ENCODE data around the gene IQGAP1. TPM values are rescaled to one million over a fixed set of nuclear protein-coding genes. Genes with fewer than 3 reads are reported as not detected.
A peak's percentile ranks its signal among the peaks of the same experiment; 100 is the strongest.
"Not testable (repeated sequence)": the region's sequence is repeated elsewhere in the genome, so short reads cannot be mapped to it uniquely, and the experiment has no call there.

The IQGAP1 gene
- total and polyA plus RNA-seq, 2 of the 4 experiments (the other 2 are of a cell fraction): 87.5 to 207 TPM

DNA sequence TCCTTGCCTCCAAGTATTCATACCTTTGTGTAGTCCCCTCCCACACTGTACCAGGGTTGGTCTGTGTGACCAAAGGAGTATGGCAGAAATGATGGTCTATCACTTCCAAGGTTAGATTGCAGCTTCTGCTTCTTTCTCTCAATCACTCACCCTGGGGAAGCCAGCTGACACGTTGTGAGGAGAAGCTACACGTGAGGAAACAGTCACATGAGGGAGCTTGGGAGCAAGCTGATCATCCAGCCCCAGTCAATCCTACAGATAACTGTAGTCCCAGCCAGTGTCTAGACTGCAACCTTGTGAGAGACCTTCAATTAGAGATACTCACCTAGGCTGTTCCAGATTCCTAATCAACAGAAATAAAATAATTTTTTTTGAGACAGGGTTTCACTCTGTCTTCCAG lies 42.2 kb upstream of the IQGAP1 start:
- no peak overlapping the region for H3K18ac ChIP-seq (ENCODE audit: low read depth, low read length)
- H3K9ac ChIP-seq (ENCODE audit: low read depth, low read length): no peak overlapping the region
- in situ Hi-C loops (cut with MboI; ENCODE audit: low sequenced_read_pairs): no loop called here
- H2BK5ac ChIP-seq (ENCODE audit: low read depth, low read length, poor library complexity, severe bottlenecking): no peak overlapping the region
- H3K4me3 ChIP-seq (ENCODE audit: insufficient read depth, low read depth, low read length): no peak overlapping the region
- no peak overlapping the region for H2BK15ac ChIP-seq (ENCODE audit: low read depth, low read length)
- H2BK120ac ChIP-seq (ENCODE audit: low read depth, low read length): no peak overlapping the region
- peaks cover 6% of the 10 kb centered on the region; the same call in 1 of the 2 replicates for H3K4me1 ChIP-seq (ENCODE audit: control insufficient read depth, insufficient read depth, low read length)
- H3K79me1 ChIP-seq (ENCODE audit: low read depth in 1 of 2, low read length in 2 of 2): no peaks in the 10 kb centered on the region
- H2AK5ac ChIP-seq (ENCODE audit: low read depth, low read length): no peak overlapping the region
- no peak overlapping the region for H3K4me2 ChIP-seq (ENCODE audit: low read depth, low read length)
- H3K23ac ChIP-seq (ENCODE audit: low read depth, low read length): no peak overlapping the region; the same call in 1 of the 2 replicates
- no peaks in the 10 kb centered on the region for H3K36me3 ChIP-seq (ENCODE audit: control insufficient read depth, insufficient read depth, low read length)
- H2AK9ac ChIP-seq (replicated peaks; ENCODE audit: low read depth, low read length, poor library complexity): no peak overlapping the region
- no peak for DNase-seq
- H4K5ac ChIP-seq (ENCODE audit: low read depth, low read length): no peak overlapping the region
- H4K20me1 ChIP-seq (ENCODE audit: insufficient read depth, low read length): no peaks in the 10 kb centered on the region
- WGBS, 2 experiments (ENCODE audit: extremely low coverage in 2 of 2, insufficient read length in 1 of 2): no CpG with 5 or more reads among the region's 2 CpGs
- TF ChIP-seq MAFK (IDR thresholded peaks at IDR 0.05; ENCODE audit: low read depth, low read length): no peak
- TF ChIP-seq, protein P1, sequence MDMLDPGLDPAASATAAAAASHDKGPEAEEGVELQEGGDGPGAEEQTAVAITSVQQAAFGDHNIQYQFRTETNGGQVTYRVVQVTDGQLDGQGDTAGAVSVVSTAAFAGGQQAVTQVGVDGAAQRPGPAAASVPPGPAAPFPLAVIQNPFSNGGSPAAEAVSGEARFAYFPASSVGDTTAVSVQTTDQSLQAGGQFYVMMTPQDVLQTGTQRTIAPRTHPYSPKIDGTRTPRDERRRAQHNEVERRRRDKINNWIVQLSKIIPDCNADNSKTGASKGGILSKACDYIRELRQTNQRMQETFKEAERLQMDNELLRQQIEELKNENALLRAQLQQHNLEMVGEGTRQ (IDR thresholded peaks at IDR 0.05; ENCODE audit: low read depth, low read length): peak; percentile 37; the same call in 1 of the 2 replicates
- intact Hi-C loops (cut with micrococcal nuclease): no loop called here
- no peak for ATAC-seq (ENCODE audit: low read depth)
- H4K8ac ChIP-seq (ENCODE audit: low read depth in 2 of 2, low read length in 2 of 2): no peak overlapping the region
- dilution Hi-C loops (cut with HindIII; ENCODE audit: low sequenced_read_pairs, unreplicated experiment): no loop called here
- ChIA-PET CTCF (no interaction called here), POLR2A (ENCODE audit: unreplicated experiment) (no interaction called here)
- no peaks in the 10 kb centered on the region; the same call in 1 of the 2 replicates for H3K9me1 ChIP-seq (ENCODE audit: insufficient read depth, low read length)
- H4K91ac ChIP-seq (ENCODE audit: insufficient read depth, low read depth, low read length): no peak overlapping the region
- H3K9me3 ChIP-seq (ENCODE audit: control insufficient read depth, insufficient read depth, low read length): no peaks in the 10 kb centered on the region
- H2AFZ ChIP-seq (replicated peaks; ENCODE audit: low read length, poor library complexity): no peak overlapping the region
- 0 out of 2 replicates have a peak overlapping the region, but pooled peaks have one; percentile 21 for H3K14ac ChIP-seq (replicated peaks; ENCODE audit: low read depth, low read length)
- no TSS peak for BruUV-seq (replicated peaks)
- H2BK20ac ChIP-seq (ENCODE audit: low read depth, low read length): no peak overlapping the region
- H3K27ac ChIP-seq (ENCODE audit: insufficient read depth, low read length): no peak overlapping the region
- H3K27me3 ChIP-seq (ENCODE audit: control insufficient read depth, insufficient read depth, low read length): no peaks in the 10 kb centered on the region
- no peak overlapping the region for H3K56ac ChIP-seq (ENCODE audit: extremely low read depth, insufficient read depth, low read length)
- no peak overlapping the region for H3K4ac ChIP-seq (ENCODE audit: low read depth, low read length)

GRCh38 chr15:90347431-90348065 lies 40.5 kb upstream of the IQGAP1 start:
- in situ Hi-C loops (cut with MboI; ENCODE audit: low sequenced_read_pairs); intact Hi-C loops (cut with micrococcal nuclease); H4K91ac ChIP-seq (ENCODE audit: insufficient read depth, low read depth, low read length): not testable (repeated sequence)

More at GRCh38 chr15:90347431-90348065, 40.5 kb upstream of the IQGAP1 start:
- H3K9me3 ChIP-seq (ENCODE audit: control insufficient read depth, insufficient read depth, low read length); H3K4ac ChIP-seq (ENCODE audit: low read depth, low read length); H2AFZ ChIP-seq (replicated peaks; ENCODE audit: low read length, poor library complexity); H3K79me1 ChIP-seq (ENCODE audit: low read depth in 1 of 2, low read length in 2 of 2); H3K27me3 ChIP-seq (ENCODE audit: control insufficient read depth, insufficient read depth, low read length); BruUV-seq (replicated peaks); H3K4me3 ChIP-seq (ENCODE audit: insufficient read depth, low read depth, low read length); H3K56ac ChIP-seq (ENCODE audit: extremely low read depth, insufficient read depth, low read length); H4K5ac ChIP-seq (ENCODE audit: low read depth, low read length); H2BK5ac ChIP-seq (ENCODE audit: low read depth, low read length, poor library complexity, severe bottlenecking); ATAC-seq (ENCODE audit: low read depth); H3K36me3 ChIP-seq (ENCODE audit: control insufficient read depth, insufficient read depth, low read length); H3K18ac ChIP-seq (ENCODE audit: low read depth, low read length); H3K23ac ChIP-seq (ENCODE audit: low read depth, low read length); H2BK120ac ChIP-seq (ENCODE audit: low read depth, low read length); H2AK5ac ChIP-seq (ENCODE audit: low read depth, low read length); H3K9me1 ChIP-seq (ENCODE audit: insufficient read depth, low read length); H4K8ac ChIP-seq (ENCODE audit: low read depth in 2 of 2, low read length in 2 of 2); H2AK9ac ChIP-seq (replicated peaks; ENCODE audit: low read depth, low read length, poor library complexity); CTCF ChIA-PET; H3K27ac ChIP-seq (ENCODE audit: insufficient read depth, low read length); dilution Hi-C loops (cut with HindIII; ENCODE audit: low sequenced_read_pairs, unreplicated experiment); H3K9ac ChIP-seq (ENCODE audit: low read depth, low read length); H3K4me2 ChIP-seq (ENCODE audit: low read depth, low read length); H2BK20ac ChIP-seq (ENCODE audit: low read depth, low read length); POLR2A ChIA-PET (ENCODE audit: unreplicated experiment); H2BK15ac ChIP-seq (ENCODE audit: low read depth, low read length); H3K14ac ChIP-seq (replicated peaks; ENCODE audit: low read depth, low read length); H3K4me1 ChIP-seq (ENCODE audit: control insufficient read depth, insufficient read depth, low read length); H4K20me1 ChIP-seq (ENCODE audit: insufficient read depth, low read length): not testable (repeated sequence)
- no CpG with 5 or more reads among the region's 1 CpG for WGBS, 2 experiments (ENCODE audit: extremely low coverage in 2 of 2, insufficient read length in 1 of 2)
- DNase-seq: peak; percentile 31
